Activated CD4-positive, alpha-beta T cell treated with anti-CD3 and anti-CD28 coated beads for 4 hours (primary cell): ENCODE results near the gene LRRC56.

ENCODE experiments used
- DNase-seq, 2 donors: peaks; one replicate each; pipeline ENCODE4 v3.0.0-alpha.2; 2020

The LRRC56 gene

GRCh38 chr11:526192-526591 is 11.1 kb upstream of the LRRC56 start:
- DNase-seq, result no peak

GRCh38 chr11:528166-528814 is 9.0 kb upstream of the LRRC56 start:
- DNase-seq, result no peak

GRCh38 chr11:528815-529727 is 8.3 kb upstream of the LRRC56 start:
- no peak for DNase-seq

GRCh38 chr11:529728-530411 is 7.5 kb upstream of the LRRC56 start:
- DNase-seq, result no peak

- no peak for DNase-seq
These were observed 6.1 kb upstream of the LRRC56 start for GRCh38 chr11:530960-531831.

GRCh38 chr11:531919-532526 is 5.3 kb upstream of the LRRC56 start:
- no peak for DNase-seq

- no peak for DNase-seq
These were observed 4.8 kb upstream of the LRRC56 start for GRCh38 chr11:532527-532985.

- no peak for DNase-seq
These were observed 4.2 kb upstream of the LRRC56 start for GRCh38 chr11:532986-533585.

- DNase-seq, result no peak
These were observed 3.5 kb upstream of the LRRC56 start for GRCh38 chr11:533586-534395.

- peak in 1 of 2 donors; percentile 33 for DNase-seq
These were observed 2.7 kb upstream of the LRRC56 start for GRCh38 chr11:534396-535209.

GRCh38 chr11:535210-535518 is 2.2 kb upstream of the LRRC56 start:
- DNase-seq, result no peak

- DNase-seq, result peak; percentile 94 to 96
These were observed 1.5 kb upstream of the LRRC56 start, which contains the start of gene HRAS for GRCh38 chr11:535519-536454. HRAS (minus strand) TSS chr11:535576.

- no peak for DNase-seq
These were observed 499 bp downstream of the LRRC56 start for GRCh38 chr11:537622-538430.

- no peak for DNase-seq
These were observed 1.2 kb downstream of the LRRC56 start for GRCh38 chr11:538431-539051.

- DNase-seq, result no peak
These were observed 2.7 kb downstream of the LRRC56 start for GRCh38 chr11:539971-540481.

GRCh38 chr11:540583-541432 is 3.5 kb downstream of the LRRC56 start:
- DNase-seq, result no peak
